ENCODE measurements around the gene SLX1B. TPM values are rescaled to one million over a fixed set of nuclear protein-coding genes. Genes with fewer than 3 reads are reported as not detected.
A peak's percentile ranks its signal among the peaks of the same experiment; 100 is the strongest.
"Not testable (repeated sequence)": the region's sequence is repeated elsewhere in the genome, so short reads cannot be mapped to it uniquely, and the experiment has no call there.

SLX1B gene
- total RNA-seq = 17.7 TPM
- long read RNA-seq, transcript SLX1B-201 (6 exons, 1,165 nt) = major isoform, 9 of 9 reads
- long read RNA-seq, partial matches to known transcripts = 0 of 9 reads
- long read RNA-seq, other reads (novel, unspliced or antisense) = 0 of 9 reads

DNA sequence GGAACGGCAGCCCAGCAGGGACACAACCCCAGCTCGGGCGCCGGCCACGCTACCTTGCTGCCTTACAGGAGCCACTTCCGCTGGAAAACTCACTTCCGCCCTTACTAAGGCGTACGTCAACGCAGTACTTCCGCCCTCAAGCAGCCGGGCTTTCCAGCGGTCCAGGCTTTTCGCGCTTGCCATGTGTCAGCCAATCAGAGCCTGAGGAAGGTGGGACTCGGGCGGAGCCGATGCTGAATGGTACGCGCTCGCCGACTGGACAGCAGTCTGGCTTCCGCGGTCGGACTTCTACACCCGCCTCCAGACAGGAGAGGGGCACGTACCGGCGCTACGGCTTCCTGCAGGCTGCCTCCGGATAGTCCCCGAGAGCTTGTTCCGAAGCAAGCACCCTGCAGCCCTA lies at the start of gene SLX1B, which contains the start of gene BOLA2:
Gene SLX1B (plus strand): TSS at position 265 of the 400 bp plus-strand sequence.
Gene BOLA2 (minus strand): TSS at position 83 of the 400 bp plus-strand sequence. CDS start 98 bp downstream, outside the sequence.
- intact Hi-C loops (cut with DNase I) = not testable (repeated sequence)

GRCh38 chr16:29405249-29405648 lies 49.1 kb upstream of the SLX1B start:
- ATAC-seq; DNase-seq (ENCODE audit: missing footprints); intact Hi-C loops (cut with DNase I): not testable (repeated sequence)

More for the DNA sequence above, at the start of gene SLX1B, which contains the start of gene BOLA2:
- DNase-seq (ENCODE audit: missing footprints) = not testable (repeated sequence)
- peak; percentile 97 for ATAC-seq

DNA sequence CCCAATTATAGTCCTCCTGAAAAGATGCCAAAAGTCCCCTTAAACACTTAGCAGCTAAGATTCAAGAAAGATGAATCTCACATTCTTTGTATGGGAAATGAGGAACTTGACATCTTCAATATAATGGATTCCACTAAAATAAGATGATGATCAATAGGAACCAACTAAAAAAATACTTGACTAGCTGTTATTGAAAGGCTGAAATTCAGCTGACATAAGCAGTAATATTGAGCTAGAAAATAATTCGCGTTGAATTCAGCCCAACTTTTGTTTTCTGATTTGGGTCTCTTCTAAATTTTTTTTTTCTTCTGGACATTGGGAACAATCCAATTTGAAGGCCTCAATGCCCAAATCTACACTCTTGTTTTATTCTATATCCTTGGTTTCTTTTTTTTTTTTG lies 30.7 kb upstream of the SLX1B start:
- DNase-seq (ENCODE audit: missing footprints); intact Hi-C loops (cut with DNase I); ATAC-seq: not testable (repeated sequence)

DNA sequence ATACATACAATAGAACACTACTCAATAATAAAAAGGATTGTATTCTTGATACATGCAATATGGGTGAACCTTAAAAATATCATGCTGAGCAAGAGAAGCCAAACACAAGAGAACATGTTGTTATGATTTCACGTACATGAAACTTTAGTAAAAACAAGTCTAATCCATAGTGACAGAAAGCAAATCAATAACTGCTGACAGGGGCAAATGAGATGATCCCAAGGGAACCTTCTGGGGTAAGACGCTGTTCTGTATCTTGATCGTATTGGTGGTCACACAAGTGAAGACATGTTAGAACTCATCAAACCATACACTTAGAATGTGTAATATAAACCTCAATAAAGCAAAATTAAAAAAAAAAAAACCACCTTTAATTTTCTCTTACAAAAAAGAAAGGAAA lies 28.9 kb upstream of the SLX1B start:
- ATAC-seq; DNase-seq (ENCODE audit: missing footprints); intact Hi-C loops (cut with DNase I): not testable (repeated sequence)

- peak; percentile 8 for ATAC-seq
- intact Hi-C loops (cut with DNase I); DNase-seq (ENCODE audit: missing footprints): not testable (repeated sequence)
Observed at GRCh38 chr16:29453754-29454153, 579 bp upstream of the SLX1B start.

DNA sequence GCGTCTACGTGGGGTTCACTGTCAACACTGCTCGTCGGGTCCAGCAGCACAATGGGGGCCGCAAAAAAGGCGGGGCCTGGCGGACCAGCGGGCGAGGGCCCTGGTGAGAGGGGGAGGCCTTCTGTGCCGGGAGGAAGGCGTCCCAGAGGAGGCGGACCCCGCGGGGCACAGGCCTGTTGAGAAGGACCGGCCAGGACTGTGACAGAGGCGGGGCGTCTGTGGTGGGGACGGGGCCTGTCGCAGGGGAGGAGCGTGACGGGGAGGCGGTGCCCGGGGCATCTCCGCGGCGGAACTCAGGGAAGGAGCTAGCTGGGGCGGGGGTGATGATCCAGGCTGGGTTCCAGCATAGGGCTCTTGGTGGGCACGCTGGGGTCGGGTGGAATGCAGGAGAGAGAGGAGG lies 495 bp downstream of the SLX1B start:
- intact Hi-C loops (cut with DNase I); DNase-seq (ENCODE audit: missing footprints): not testable (repeated sequence)
- ATAC-seq = peak; percentile 84

- intact Hi-C loops (cut with DNase I); ATAC-seq: not testable (repeated sequence)
- peak; percentile 28 for DNase-seq (ENCODE audit: missing footprints)
Observed at GRCh38 chr16:29457660-29458059, 3.3 kb downstream of the SLX1B start.

- DNase-seq (ENCODE audit: missing footprints); intact Hi-C loops (cut with DNase I): not testable (repeated sequence)
- peak; percentile 43 for ATAC-seq
Observed at GRCh38 chr16:29459706-29460646, 5.6 kb downstream of the SLX1B start, which contains the start of gene SULT1A4. TSS of gene SULT1A4 (plus strand) at chr16:29459913. CDS start at chr16:29461386, 1,473 bp downstream.

GRCh38 chr16:29460647-29461030 lies 6.3 kb downstream of the SLX1B start:
- ATAC-seq; intact Hi-C loops (cut with DNase I): not testable (repeated sequence)

GRCh38 chr16:29465985-29466824 lies 11.9 kb downstream of the SLX1B start:
- ATAC-seq = peak; percentile 51

More at GRCh38 chr16:29460647-29461030, 6.3 kb downstream of the SLX1B start:
- not testable (repeated sequence) for DNase-seq (ENCODE audit: missing footprints)

DNA sequence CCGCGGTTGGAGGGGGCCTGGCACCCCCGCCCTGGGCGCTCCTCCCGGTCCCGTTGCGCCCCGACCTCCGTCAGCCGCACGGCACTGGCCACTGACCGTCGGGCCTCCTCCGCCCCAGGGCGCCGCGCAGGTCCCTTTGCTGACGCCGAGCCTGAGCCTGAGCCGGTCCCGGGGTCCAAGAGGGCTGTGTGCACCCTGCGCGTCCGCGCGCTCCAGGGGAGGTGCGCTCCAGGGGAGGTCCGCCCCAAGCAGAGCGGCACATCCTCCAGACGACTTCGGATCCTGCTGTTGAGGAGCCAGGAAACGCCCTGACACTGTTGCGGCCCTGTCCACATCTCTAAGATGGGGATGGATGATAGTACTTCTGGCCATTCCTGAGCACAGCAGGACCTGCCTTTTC lies 12.6 kb downstream of the SLX1B start:
- intact Hi-C loops (cut with DNase I); DNase-seq (ENCODE audit: missing footprints): not testable (repeated sequence)
- ATAC-seq = peak; percentile 4

More at GRCh38 chr16:29465985-29466824, 11.9 kb downstream of the SLX1B start:
- intact Hi-C loops (cut with DNase I); DNase-seq (ENCODE audit: missing footprints): not testable (repeated sequence)

DNA sequence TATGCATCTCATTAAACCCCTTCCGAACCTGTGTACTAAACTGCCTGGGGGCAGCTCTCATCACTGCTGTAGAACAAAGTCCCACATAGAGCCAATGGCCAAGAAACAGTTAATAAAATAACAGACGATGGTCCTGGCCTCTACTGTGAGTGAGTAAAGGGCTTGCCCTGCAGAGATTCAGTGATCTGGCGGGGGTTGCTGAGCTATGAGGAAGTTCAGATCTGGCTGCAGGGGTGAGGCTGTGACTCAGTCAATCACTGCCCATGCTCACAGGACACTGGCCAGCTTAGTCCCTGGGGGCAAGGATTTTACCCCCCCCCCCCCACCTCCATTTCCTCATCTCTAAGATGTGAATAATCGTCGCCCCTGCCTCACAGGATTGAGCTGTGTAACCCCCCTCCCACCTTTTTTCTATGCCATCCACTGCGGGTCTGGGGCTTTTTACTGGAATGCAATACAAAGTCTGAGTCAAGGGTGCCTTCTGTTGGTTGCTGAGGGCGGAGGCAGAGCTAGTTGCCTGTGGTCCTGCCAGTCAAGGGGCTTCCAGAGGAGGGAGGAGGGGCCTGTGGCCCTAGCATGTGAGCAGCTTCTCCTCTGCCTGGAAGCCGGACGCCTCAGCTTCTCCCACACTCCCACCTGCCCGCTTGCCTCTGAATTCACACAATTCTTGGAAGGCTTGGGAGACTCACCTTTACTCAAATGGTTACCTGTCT lies 13.5 kb downstream of the SLX1B start:
- ATAC-seq; DNase-seq (ENCODE audit: missing footprints); intact Hi-C loops (cut with DNase I): not testable (repeated sequence)

- DNase-seq (ENCODE audit: missing footprints) = peak; percentile 92
- peak; percentile 95 for ATAC-seq
- intact Hi-C loops (cut with DNase I) = not testable (repeated sequence)
Observed at GRCh38 chr16:29469660-29470059, 15.3 kb downstream of the SLX1B start.

GRCh38 chr16:29472065-29472464 lies 17.7 kb downstream of the SLX1B start:
- DNase-seq (ENCODE audit: missing footprints); intact Hi-C loops (cut with DNase I); ATAC-seq: not testable (repeated sequence)

DNA sequence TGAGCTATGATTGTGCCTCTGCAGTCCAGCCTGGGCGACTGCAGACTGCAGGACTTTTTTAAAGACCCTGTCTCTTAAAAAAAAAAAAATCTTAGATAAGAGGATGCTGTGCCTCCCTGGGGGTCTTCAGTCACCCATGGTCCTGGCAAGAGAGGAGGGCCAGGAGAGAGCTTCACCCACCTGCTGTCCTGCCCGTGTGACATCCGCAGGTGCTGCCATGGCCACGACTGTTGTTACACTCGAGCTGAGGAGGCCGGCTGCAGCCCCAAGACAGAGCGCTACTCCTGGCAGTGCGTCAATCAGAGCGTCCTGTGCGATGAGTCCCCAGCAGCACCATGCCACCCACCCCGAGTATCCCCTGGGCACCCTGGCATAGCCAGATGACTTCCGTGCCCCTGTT lies 27.9 kb downstream of the SLX1B start:
- intact Hi-C loops (cut with DNase I) = not testable (repeated sequence)

GRCh38 chr16:29506308-29506707 lies 52.0 kb downstream of the SLX1B start, which contains the start of gene NPIPB12:
TSS of gene NPIPB12 (minus strand) at chr16:29506408.
- intact Hi-C loops (cut with DNase I); DNase-seq (ENCODE audit: missing footprints); ATAC-seq: not testable (repeated sequence)

More for the DNA sequence above, 27.9 kb downstream of the SLX1B start:
- not testable (repeated sequence) for ATAC-seq
- peak; percentile 7 for DNase-seq (ENCODE audit: missing footprints)
